WI38 (cell line): ENCODE data around the gene MCTP2.

Experiments
- H3K4me3 ChIP-seq: 2 replicates; pipeline ENCODE4 v1.5.1; 2011; ENCODE audit warnings: low read depth, mild to moderate bottlenecking, control low read depth, low read length
- CTCF ChIP-seq: IDR thresholded peaks from 2 replicates; pipeline ENCODE4 v1.5.1; 2012; ENCODE audit warnings: low read depth, mild to moderate bottlenecking, control low read depth, low read length

MCTP2 gene

DNA sequence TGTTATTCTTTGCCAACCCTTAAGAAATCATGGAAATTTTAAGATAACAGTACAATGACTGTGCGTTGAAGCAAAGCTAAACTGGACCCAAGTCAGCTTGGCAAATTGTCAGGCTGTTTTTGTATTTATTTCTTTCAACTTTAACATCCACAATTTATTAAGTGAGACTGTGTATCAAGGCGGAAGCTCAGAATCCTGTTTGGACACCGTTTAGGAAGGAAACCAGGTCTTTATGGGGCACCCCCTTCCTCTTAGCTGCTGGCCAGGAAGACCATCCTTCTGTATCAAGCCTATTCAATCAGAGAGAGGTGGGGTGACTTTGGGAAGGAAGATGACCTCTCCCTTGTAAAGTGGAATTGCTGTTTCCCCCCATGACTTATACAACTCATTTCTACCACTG is 166.0 kb downstream of the MCTP2 start:
- H3K4me3 ChIP-seq: no peak overlapping the region
- no peak for TF ChIP-seq CTCF

DNA sequence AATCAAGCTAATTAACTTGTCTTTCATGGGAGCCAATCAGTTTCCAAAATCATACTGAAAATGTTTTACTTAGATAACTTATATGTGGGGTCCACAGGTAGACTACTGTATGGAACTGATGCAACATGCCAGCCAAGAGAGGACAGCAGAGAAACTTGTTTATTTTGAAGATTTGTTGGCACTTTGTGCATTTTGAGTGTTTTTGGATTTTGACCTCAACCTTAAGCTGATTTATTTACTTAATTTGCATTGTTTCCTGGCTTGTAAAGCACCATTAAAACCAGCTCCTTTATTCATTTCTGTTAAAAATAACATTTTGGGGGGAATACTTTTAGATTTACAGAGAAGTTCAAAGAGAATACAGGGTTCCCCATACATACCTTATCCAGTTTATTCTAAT is 166.6 kb downstream of the MCTP2 start:
- H3K4me3 ChIP-seq: no peak overlapping the region
- TF ChIP-seq CTCF: no peak

GRCh38 chr15:94400526-94401298 is 169.4 kb downstream of the MCTP2 start:
- TF ChIP-seq CTCF: no peak
- H3K4me3 ChIP-seq: no peak overlapping the region

DNA sequence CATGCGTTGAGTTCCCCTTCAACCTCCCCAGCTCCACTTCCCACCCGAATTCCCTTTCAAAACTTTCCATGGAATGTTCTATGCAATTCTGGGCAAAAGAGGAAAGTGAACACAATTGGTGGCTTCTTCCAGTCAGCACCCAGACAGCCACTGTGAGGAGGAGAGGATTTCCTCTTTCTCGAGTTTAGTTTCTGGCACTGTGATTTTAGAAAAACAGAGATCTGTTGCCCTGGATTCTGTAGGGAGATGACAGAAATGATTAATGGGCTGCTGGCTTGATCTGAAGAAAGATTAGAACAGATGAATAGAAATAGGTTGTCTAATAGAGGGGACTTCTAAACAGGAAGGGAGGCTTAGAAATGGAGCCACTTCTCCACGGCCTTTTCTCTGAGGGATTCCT is 172.0 kb downstream of the MCTP2 start:
- no peak overlapping the region for H3K4me3 ChIP-seq
- TF ChIP-seq CTCF: no peak

DNA sequence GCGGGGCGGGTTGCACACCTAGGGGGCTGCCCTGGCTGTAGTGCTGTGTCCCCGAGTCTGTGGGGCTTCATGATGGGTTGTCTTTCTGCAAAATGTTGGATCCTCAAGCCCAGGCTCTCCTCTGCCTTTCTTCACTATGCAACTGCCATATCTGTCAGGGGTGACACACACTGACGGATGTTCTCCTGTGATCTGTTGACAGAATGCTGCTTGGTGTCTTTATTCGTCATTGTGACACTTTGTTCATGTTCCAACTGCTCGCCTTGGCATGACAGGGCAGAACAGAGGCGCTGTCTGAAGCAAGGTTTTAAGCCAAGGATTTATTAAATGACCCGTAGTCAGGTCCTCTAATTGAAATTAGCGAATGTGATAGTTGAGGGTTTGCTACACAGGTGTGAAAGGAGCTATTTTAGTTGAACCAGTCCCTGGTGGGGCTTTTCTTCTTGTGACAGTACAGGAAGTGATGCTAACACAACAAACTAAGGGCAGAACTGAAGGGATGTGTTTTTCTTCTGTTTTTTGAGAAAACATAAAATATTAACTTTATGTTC is 173.4 kb downstream of the MCTP2 start:
- TF ChIP-seq CTCF: no peak
- no peak overlapping the region for H3K4me3 ChIP-seq

GRCh38 chr15:94411285-94411684 is 179.9 kb downstream of the MCTP2 start:
- no peak overlapping the region for H3K4me3 ChIP-seq
- TF ChIP-seq CTCF: no peak

- H3K4me3 ChIP-seq: no peak overlapping the region
- TF ChIP-seq CTCF: no peak
These were observed 180.5 kb downstream of the MCTP2 start for GRCh38 chr15:94411846-94412245.
